Right ventricle myocardium superior (tissue), 1 donor: ENCODE results near the gene ARHGAP24. TPM values are rescaled to one million over a fixed set of nuclear protein-coding genes. Genes with fewer than 3 reads are reported as not detected.
"Not testable (repeated sequence)": the region's sequence is repeated elsewhere in the genome, so short reads cannot be mapped to it uniquely, and the experiment has no call there.

Experiments
- ATAC-seq: fragments of 200-7000 bp; cut with Tn5 transposase; one replicate; pipeline ENCODE4 v1.9.1; 2020; ENCODE audit warnings: mild to moderate bottlenecking; ENCODE audit not compliant: poor library complexity
- DNase-seq: peaks from one replicate; pipeline ENCODE4 v3.0.0-alpha.2; 2020
- intact Hi-C: fragments of 100-400 bp; cut with DNase I; formaldehyde crosslinking; loops from one replicate; pipeline ENCODE4 v1.11.2; 2022
- total RNA-seq: library from RNA; stranded (reverse); fragmentation: NEBNext Ultra II Directional; extraction: Animal tissue kit (Norgen Biotek cat#: 25700); gene quantifications from one replicate; pipeline ENCODE4 v1.2.1, GENCODE V29; 2021
- donor health status: DM: no; HTN: yes; CAD: no; lungs with severe emphysema.

Gene ARHGAP24
- total RNA-seq, 1 donor from 2014 or later = 11.1 TPM

- intact Hi-C loops = no loop called here
- DNase-seq (no peak), ATAC-seq (peak; percentile 45)
Measured at GRCh38 chr4:85509882-85510631, 35.1 kb downstream of the ARHGAP24 start.

DNA sequence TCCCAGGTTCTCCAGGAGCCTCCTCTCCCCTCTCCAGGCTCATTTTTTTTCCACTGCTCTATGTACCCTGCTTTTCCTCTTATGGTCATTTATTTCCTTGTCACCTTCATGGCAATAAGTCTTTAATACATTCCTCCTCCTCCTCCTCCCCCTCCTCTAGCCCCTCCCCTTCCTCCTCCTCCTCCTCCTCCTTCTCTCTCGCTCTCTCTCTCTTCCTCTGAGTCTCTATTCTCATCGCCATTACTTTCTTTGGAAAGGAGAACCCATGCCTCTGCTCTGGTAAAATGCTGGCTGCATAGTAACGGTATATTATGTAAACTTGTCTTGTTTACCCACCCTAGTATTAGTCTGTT lies 35.7 kb downstream of the ARHGAP24 start:
- DNase-seq = no peak
- intact Hi-C loops = no loop called here
- no peak for ATAC-seq

DNA sequence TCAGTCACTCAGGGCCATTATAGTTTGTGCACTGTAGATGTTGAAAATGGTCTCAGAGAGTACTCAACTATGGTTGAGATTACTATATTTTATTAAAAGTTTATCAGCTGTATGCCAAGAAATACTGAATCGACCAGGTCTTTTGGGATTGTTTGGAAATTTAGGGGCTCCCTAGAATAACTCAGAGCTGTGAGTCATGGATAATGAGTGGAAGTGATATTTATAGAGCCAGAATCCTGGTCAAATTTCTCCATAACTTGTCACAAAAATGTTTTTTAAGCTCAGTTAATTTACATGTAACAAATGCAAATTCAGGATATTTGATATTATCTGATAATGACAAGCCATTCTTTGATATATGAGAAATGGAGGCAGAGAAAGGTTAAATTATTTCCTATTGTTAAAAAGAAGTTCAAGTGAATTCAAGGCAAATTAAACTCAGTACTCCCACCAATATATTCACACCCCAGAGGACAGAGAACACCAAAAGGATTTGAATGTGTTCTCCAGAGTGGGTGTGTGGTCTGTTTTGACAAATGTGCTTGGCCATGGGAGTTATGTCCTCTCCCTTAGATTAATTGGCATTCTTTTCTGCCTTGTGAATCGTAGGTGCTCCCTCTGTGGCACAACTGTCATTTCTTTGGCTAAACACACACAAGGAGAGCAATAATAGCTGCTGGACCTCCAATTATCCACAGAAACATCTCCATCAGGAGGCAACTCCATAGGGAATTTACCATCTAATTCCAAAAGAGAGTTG lies 37.7 kb downstream of the ARHGAP24 start:
- intact Hi-C loops = no loop called here
- ATAC-seq (no peak), DNase-seq (no peak)

GRCh38 chr4:85514117-85514516 lies 39.2 kb downstream of the ARHGAP24 start:
- intact Hi-C loops = no loop called here
- no peak for DNase-seq
- peak; percentile 40 for ATAC-seq

- intact Hi-C loops = no loop called here
- ATAC-seq (peak; percentile 24), DNase-seq (peak; percentile 31)
Measured at GRCh38 chr4:85514783-85515182, 39.8 kb downstream of the ARHGAP24 start.

DNA sequence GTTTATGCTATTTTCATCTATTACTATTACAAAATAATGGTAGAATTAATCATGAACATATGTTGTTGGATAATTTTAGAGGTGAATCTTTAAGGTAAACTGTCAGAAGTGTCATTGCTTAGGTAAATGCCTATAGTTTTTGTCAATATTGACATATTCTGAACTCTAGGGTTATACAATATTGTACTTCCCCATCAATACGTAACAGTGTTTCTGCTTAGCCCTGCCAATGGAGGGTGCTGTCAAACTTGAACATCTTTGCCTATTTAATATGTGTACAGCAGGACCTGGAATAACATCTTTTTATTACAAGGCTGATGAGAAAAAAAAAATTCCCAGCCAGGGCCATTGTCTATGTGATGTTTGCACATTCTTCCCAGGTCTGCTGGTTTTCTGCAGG lies 40.8 kb downstream of the ARHGAP24 start:
- intact Hi-C loops = no loop called here
- ATAC-seq = no peak

GRCh38 chr4:85518526-85518925 lies 43.6 kb downstream of the ARHGAP24 start:
- intact Hi-C loops, ATAC-seq, DNase-seq: not testable (repeated sequence)

More for the DNA sequence above, 40.8 kb downstream of the ARHGAP24 start:
- DNase-seq = no peak

- ATAC-seq (peak; percentile 93), DNase-seq (peak; percentile 62)
- intact Hi-C loops = no loop called here
Measured at GRCh38 chr4:85520765-85521749, 46.1 kb downstream of the ARHGAP24 start.

DNA sequence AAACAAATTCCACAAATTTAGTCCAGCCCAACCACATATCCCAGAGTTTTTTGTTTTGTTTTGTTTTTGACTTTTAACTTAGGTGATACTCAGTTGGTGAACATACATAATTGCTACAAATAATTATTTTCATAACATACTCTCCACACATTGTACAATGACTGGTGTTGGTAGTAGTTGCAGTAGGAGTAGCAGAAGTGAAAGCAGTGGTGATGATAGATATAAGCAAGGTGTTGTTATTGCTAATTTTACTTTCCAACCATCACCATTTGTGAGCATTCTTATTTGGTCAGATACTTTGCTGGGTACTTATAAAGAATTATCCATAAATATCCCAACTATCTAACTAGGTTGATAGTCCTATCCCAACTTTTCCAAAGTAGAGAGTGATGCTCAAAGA lies 47.3 kb downstream of the ARHGAP24 start:
- DNase-seq = no peak
- no peak for ATAC-seq
- intact Hi-C loops = no loop called here

GRCh38 chr4:85522836-85523235 lies 47.9 kb downstream of the ARHGAP24 start:
- intact Hi-C loops = no loop called here
- no peak for ATAC-seq
- no peak for DNase-seq

GRCh38 chr4:85527815-85528214 lies 52.9 kb downstream of the ARHGAP24 start:
- intact Hi-C loops = no loop called here
- ATAC-seq = no peak
- DNase-seq = no peak

- DNase-seq (no peak), ATAC-seq (no peak)
- intact Hi-C loops = no loop called here
Measured at GRCh38 chr4:85531560-85532341, 56.8 kb downstream of the ARHGAP24 start.

GRCh38 chr4:85534120-85534519 lies 59.2 kb downstream of the ARHGAP24 start:
- ATAC-seq (no peak), DNase-seq (no peak)
- intact Hi-C loops = no loop called here

DNA sequence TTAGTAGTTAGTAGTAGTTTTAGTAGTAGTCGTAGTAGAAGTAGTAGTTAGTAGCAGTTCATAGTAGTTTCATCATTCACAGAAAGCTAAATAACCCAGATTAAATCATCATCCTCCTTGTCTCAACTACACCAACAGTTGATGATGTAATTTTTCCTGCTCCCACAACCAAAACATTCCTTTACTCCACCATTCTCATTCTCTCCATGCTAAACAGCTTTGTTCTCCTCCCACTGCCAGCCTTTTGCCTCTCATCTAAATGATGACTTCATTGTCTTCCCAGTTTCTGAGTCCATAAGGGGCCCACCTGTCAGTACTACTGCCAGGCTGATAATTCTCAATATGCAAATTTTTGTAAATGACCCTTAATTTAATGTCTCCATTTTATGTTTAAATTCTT lies 68.9 kb downstream of the ARHGAP24 start:
- intact Hi-C loops = no loop called here
- DNase-seq = no peak
- ATAC-seq = no peak

GRCh38 chr4:85544751-85545150 lies 69.8 kb downstream of the ARHGAP24 start:
- intact Hi-C loops = no loop called here
- DNase-seq (no peak), ATAC-seq (no peak)

- intact Hi-C loops = no loop called here
- ATAC-seq (no peak), DNase-seq (no peak)
Measured at GRCh38 chr4:85548116-85548515, 73.2 kb downstream of the ARHGAP24 start.

- intact Hi-C loops = no loop called here
- ATAC-seq (no peak), DNase-seq (no peak)
Measured at GRCh38 chr4:85548841-85549240, 73.9 kb downstream of the ARHGAP24 start.

DNA sequence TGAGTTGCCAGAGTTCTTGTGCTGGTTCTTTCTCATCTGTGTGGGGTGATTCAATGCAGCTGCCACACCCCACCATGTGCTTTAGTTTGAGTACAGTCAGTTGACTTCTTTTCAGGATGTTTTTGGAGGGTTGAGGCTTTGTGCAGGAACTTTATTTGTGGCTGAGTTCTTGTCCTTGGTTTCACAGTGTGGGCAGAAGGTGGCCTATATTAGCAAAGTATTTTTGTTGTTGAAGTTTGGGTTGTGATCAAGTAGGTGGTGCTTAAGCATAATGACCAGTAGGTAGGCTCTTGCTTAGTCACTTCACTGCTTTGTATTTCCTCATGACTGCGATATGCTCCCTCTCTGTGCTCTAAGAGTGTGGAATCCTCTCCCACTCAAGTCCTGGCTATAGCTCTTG lies 80.3 kb downstream of the ARHGAP24 start:
- intact Hi-C loops = no loop called here
- no peak for ATAC-seq
- no peak for DNase-seq
